HepG2 (cell line): Measurements from ENCODE around the gene DCLRE1C. TPM values are rescaled to one million over a fixed set of nuclear protein-coding genes. Genes with fewer than 3 reads are reported as not detected.

Experiments used
- BORCS8-MEF2B ChIP-seq: sonication (generic); formaldehyde crosslinking; IDR thresholded peaks from 2 replicates; pipeline ENCODE4 v1.8.0; 2022; ENCODE audit warnings: mild to moderate bottlenecking, missing genetic modification reagents
- EEA1 ChIP-seq: sonication (generic); formaldehyde crosslinking; IDR thresholded peaks from 2 replicates; pipeline ENCODE4 v1.5.1; 2020; ENCODE audit warnings: mild to moderate bottlenecking, missing genetic modification reagents, borderline replicate concordance
- FOXK1 ChIP-seq: sonication (generic); formaldehyde crosslinking; IDR thresholded peaks from 2 replicates; pipeline ENCODE4 v1.4.0; 2020; ENCODE audit warnings: low read depth, missing genetic modification reagents, borderline replicate concordance
- HOXA5 ChIP-seq: sonication (generic); formaldehyde crosslinking; IDR thresholded peaks from 2 replicates; pipeline ENCODE4 v1.4.0; 2020; ENCODE audit warnings: missing genetic modification reagents
- KAT8 ChIP-seq: IDR thresholded peaks from 2 replicates; pipeline ENCODE4 v1.6.1; 2016; ENCODE audit warnings: missing genetic modification reagents, missing compliant biosample characterization
- KLF16 ChIP-seq, 2 experiments: sonication (generic) in 1 of 2; formaldehyde crosslinking in 1 of 2; IDR thresholded peaks; 2 replicates each; pipeline versions ENCODE4 v1.6.1 to v1.8.0; 2016 to 2023; ENCODE audit warnings: missing genetic modification reagents in 2 of 2, missing compliant biosample characterization in 1 of 2
- MAZ ChIP-seq, 2 experiments: sonication (generic) in 1 of 2; formaldehyde crosslinking in 1 of 2; IDR thresholded peaks; 2 replicates each; pipeline versions ENCODE4 v1.5.0 to v1.6.1; 2012 to 2020; ENCODE audit warnings: low read depth in 2 of 2, mild to moderate bottlenecking in 2 of 2, borderline replicate concordance in 1 of 2, improper control_type of control experiment in 1 of 2, low read length in 1 of 2, missing genetic modification reagents in 1 of 2, moderate library complexity in 1 of 2
- MYC ChIP-seq: sonication (generic); formaldehyde crosslinking; IDR thresholded peaks from 2 replicates; pipeline ENCODE4 v1.9.0; 2021; ENCODE audit warnings: missing genetic modification reagents, borderline replicate concordance
- NFATC3 ChIP-seq: sonication (generic); formaldehyde crosslinking; IDR thresholded peaks from 2 replicates; pipeline ENCODE4 v1.5.1; 2020; ENCODE audit warnings: mild to moderate bottlenecking, missing genetic modification reagents
- PHF20 ChIP-seq: sonication (generic); formaldehyde crosslinking; IDR thresholded peaks from 2 replicates; pipeline ENCODE4 v1.5.0; 2020; ENCODE audit warnings: mild to moderate bottlenecking, missing genetic modification reagents
- POLR2A ChIP-seq, 2 experiments: IDR thresholded peaks; 2 replicates each; pipeline ENCODE4 v1.6.1; 2011; ENCODE audit warnings: low read depth in 2 of 2, low read length in 2 of 2, mild to moderate bottlenecking in 1 of 2, moderate library complexity in 1 of 2; ENCODE audit not compliant: insufficient read depth in 1 of 2
- SAP130 ChIP-seq: IDR thresholded peaks from 2 replicates; pipeline ENCODE4 v1.6.1; 2016; ENCODE audit warnings: low read depth
- ZC3H13 ChIP-seq: sonication (generic); formaldehyde crosslinking; IDR thresholded peaks from 2 replicates; pipeline ENCODE4 v1.8.1; 2023; ENCODE audit warnings: mild to moderate bottlenecking, missing genetic modification reagents, moderate library complexity
- ZFX ChIP-seq: sonication (generic); formaldehyde crosslinking; IDR thresholded peaks from 2 replicates; pipeline ENCODE4 v1.4.0; 2020; ENCODE audit warnings: mild to moderate bottlenecking, low read depth, missing genetic modification reagents, moderate library complexity
- ZNF333 ChIP-seq: sonication (generic); formaldehyde crosslinking; IDR thresholded peaks from 2 replicates; pipeline ENCODE4 v1.4.0; 2020; ENCODE audit warnings: mild to moderate bottlenecking, missing genetic modification reagents, borderline replicate concordance
- ZZZ3 ChIP-seq: sonication (generic); formaldehyde crosslinking; IDR thresholded peaks from 2 replicates; pipeline ENCODE4 v1.4.0; 2020; ENCODE audit warnings: missing genetic modification reagents, mild to moderate bottlenecking, borderline replicate concordance
- polyA plus RNA-seq, 8 experiments: library from polyadenylated mRNA; depleted of rRNA in 3 of 8; stranded (reverse) in 7 of 8; unstranded in 1 of 8; fragments of >200 nt; fragmentation: Illumina TruSeq in 4 of 8; extraction: Trizol in 4 of 8; gene quantifications; 2 replicates each; pipeline versions ENCODE4 v1.2.1 to v1.2.3, GENCODE V29; 2011 to 2016; ENCODE audit warnings: low read depth in 4 of 8, missing spikeins in 1 of 8, mixed read lengths in 1 of 8; ENCODE audit not compliant: insufficient read depth in 1 of 8
- total RNA-seq, 5 experiments: library from RNA; depleted of rRNA; stranded (reverse); fragments of >200 nt; fragmentation: Illumina TruSeq; extraction: Trizol; gene quantifications; 2 replicates each; pipeline ENCODE4 v1.2.3, GENCODE V29; 2016; ENCODE audit warnings: low read depth in 1 of 5
- TF ChIP-seq, protein P1 (sequence below): sonication (generic); formaldehyde crosslinking; IDR thresholded peaks from 2 replicates; pipeline ENCODE4 v1.5.0; 2020; ENCODE audit warnings: missing genetic modification reagents
- TF ChIP-seq, protein P2 (sequence below): IDR thresholded peaks from 2 replicates; pipeline ENCODE4 v1.6.1; 2016; ENCODE audit warnings: missing biosample characterization, missing genetic modification reagents, low read depth
- TF ChIP-seq, protein P3 (sequence below): sonication (generic); formaldehyde crosslinking; IDR thresholded peaks from 2 replicates; pipeline ENCODE4 v1.4.0; 2020; ENCODE audit warnings: missing genetic modification reagents
- TF ChIP-seq, protein P4 (sequence below): sonication (generic); formaldehyde crosslinking; IDR thresholded peaks from 2 replicates; pipeline ENCODE4 v1.4.0; 2020; ENCODE audit warnings: missing genetic modification reagents
- TF ChIP-seq, protein P5 (sequence below): sonication (generic); formaldehyde crosslinking; IDR thresholded peaks from 2 replicates; pipeline ENCODE4 v1.4.0; 2020; ENCODE audit warnings: missing genetic modification reagents; ENCODE audit errors: not compliant biosample characterization

The DCLRE1C gene
- total and polyA plus RNA-seq, 2 of the 13 experiments (the other 11 are each of a cell fraction or from before 2014, with no cell fraction given), result 3.0 to 10.3 TPM

DNA sequence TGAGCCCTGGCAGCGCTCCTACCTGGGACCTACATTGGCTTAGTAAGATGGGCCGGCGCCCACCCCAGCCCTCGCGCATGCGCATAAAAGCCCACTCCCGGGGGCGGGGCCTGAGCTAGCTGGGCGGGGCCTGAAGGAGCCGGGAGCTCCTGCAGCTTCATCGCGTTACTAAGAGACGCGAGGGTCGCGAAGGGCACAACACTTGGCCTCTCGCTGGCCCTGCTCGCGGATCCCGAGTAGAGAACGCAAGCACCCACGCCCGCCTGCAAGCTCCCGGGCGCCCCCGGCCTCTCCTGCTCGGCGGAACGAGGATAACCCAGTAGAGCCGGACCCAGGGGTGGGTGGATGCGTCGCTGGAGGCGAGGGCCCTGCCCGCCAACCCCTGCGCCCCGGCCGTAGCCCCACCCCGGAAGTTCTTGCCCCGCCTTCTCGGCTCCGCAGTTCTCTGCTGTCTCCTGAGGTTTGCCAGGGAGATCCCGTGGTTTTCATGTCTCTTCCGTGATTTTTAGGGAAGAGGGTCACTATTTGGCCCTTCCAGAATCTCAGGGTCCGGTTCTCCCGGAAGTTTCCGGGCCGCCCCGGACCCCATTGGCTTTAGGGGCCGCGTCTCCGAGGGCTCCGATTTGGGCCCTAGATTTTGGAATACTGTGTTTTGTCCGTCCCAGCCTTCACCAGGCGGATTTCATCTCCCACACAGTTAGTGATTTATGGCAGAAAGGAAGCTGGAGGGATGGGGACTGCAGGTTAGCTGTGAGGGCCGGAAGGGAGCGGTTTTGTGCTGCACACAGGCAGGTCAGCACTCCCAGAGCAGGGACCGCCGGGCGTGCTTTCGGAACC is 5.5 kb upstream of the DCLRE1C start, which contains the start of gene MEIG1 (continued):
- TF ChIP-seq, protein P1, sequence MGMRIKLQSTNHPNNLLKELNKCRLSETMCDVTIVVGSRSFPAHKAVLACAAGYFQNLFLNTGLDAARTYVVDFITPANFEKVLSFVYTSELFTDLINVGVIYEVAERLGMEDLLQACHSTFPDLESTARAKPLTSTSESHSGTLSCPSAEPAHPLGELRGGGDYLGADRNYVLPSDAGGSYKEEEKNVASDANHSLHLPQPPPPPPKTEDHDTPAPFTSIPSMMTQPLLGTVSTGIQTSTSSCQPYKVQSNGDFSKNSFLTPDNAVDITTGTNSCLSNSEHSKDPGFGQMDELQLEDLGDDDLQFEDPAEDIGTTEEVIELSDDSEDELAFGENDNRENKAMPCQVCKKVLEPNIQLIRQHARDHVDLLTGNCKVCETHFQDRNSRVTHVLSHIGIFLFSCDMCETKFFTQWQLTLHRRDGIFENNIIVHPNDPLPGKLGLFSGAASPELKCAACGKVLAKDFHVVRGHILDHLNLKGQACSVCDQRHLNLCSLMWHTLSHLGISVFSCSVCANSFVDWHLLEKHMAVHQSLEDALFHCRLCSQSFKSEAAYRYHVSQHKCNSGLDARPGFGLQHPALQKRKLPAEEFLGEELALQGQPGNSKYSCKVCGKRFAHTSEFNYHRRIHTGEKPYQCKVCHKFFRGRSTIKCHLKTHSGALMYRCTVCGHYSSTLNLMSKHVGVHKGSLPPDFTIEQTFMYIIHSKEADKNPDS (CRISPR knock-in tag), result 0 out of 2 replicates have a peak, but pooled peaks have one; percentile 23
- TF ChIP-seq ZZZ3 (CRISPR knock-in tag), result no peak
- TF ChIP-seq, protein P2, sequence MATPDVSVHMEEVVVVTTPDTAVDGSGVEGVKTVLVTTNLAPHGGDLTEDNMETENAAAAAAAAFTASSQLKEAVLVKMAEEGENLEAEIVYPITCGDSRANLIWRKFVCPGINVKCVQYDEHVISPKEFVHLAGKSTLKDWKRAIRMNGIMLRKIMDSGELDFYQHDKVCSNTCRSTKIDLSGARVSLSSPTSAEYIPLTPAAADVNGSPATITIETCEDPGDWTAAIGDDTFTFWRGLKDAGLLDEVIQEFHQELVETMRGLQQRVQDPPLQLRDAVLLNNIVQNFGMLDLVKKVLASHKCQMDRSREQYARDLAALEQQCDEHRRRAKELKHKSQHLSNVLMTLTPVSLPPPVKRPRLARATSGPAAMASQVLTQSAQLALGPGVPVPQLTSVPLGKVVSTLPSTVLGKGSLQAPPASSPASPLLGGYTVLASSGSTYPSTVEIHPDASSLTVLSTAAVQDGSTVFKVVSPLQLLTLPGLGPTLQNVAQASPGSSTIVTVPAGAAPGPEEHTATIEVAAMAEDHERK (CRISPR knock-in tag), result no peak
- TF ChIP-seq POLR2A (IDR thresholded peaks at IDR 0.05; ENCODE audit: insufficient read depth in 1 of 2, low read depth in 2 of 2, low read length in 2 of 2), result peak; percentile 51 to 72
- peak; percentile 82 for TF ChIP-seq SAP130 (CRISPR knock-in tag)
- TF ChIP-seq NFATC3 (CRISPR knock-in tag), result 0 out of 2 replicates have a peak, but pooled peaks have one; percentile 26
- peak; percentile 61; the same call in 1 of the 2 replicates for TF ChIP-seq EEA1 (CRISPR knock-in tag)
- no peak for TF ChIP-seq ZC3H13 (CRISPR knock-in tag)
- peak; percentile 30 for TF ChIP-seq HOXA5
- TF ChIP-seq, protein P3, sequence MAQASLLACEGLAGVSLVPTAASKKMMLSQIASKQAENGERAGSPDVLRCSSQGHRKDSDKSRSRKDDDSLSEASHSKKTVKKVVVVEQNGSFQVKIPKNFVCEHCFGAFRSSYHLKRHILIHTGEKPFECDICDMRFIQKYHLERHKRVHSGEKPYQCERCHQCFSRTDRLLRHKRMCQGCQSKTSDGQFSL (CRISPR knock-in tag), result 0 out of 2 replicates have a peak, but pooled peaks have one; percentile 22
- TF ChIP-seq PHF20 (CRISPR knock-in tag), result peak; percentile 71
- TF ChIP-seq KLF16 (CRISPR knock-in tag; IDR thresholded peaks at IDR 0.05), result peak in 1 of 2 experiments; percentile 24; a peak in 1 of 4 replicates
- TF ChIP-seq, protein P4, sequence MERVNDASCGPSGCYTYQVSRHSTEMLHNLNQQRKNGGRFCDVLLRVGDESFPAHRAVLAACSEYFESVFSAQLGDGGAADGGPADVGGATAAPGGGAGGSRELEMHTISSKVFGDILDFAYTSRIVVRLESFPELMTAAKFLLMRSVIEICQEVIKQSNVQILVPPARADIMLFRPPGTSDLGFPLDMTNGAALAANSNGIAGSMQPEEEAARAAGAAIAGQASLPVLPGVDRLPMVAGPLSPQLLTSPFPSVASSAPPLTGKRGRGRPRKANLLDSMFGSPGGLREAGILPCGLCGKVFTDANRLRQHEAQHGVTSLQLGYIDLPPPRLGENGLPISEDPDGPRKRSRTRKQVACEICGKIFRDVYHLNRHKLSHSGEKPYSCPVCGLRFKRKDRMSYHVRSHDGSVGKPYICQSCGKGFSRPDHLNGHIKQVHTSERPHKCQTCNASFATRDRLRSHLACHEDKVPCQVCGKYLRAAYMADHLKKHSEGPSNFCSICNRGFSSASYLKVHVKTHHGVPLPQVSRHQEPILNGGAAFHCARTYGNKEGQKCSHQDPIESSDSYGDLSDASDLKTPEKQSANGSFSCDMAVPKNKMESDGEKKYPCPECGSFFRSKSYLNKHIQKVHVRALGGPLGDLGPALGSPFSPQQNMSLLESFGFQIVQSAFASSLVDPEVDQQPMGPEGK, result 0 out of 2 replicates have a peak, but pooled peaks have one; percentile 5
- TF ChIP-seq ZFX (CRISPR knock-in tag), result peak; percentile 75
- no peak for TF ChIP-seq ZNF333 (CRISPR knock-in tag)
- peak; percentile 38; the same call in 1 of the 2 replicates for TF ChIP-seq MYC (CRISPR knock-in tag)
- TF ChIP-seq, protein P5, sequence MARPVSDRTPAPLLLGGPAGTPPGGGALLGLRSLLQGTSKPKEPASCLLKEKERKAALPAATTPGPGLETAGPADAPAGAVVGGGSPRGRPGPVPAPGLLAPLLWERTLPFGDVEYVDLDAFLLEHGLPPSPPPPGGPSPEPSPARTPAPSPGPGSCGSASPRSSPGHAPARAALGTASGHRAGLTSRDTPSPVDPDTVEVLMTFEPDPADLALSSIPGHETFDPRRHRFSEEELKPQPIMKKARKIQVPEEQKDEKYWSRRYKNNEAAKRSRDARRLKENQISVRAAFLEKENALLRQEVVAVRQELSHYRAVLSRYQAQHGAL (CRISPR knock-in tag), result no peak
- peak; percentile 48; the same call in 1 of the 2 replicates for TF ChIP-seq BORCS8-MEF2B
- TF ChIP-seq FOXK1 (CRISPR knock-in tag), result peak; percentile 25; the same call in 1 of the 2 replicates
- TF ChIP-seq MAZ (IDR thresholded peaks at IDR 0.05; ENCODE audit: borderline replicate concordance, low read depth, low read length), result peak; percentile 43; the same call in 1 of the 2 replicates
- no peak; the same call in 1 of the 2 replicates for TF ChIP-seq MAZ (CRISPR knock-in tag; IDR thresholded peaks at IDR 0.05; ENCODE audit: low read depth)
- TF ChIP-seq KAT8 (CRISPR knock-in tag), result peak; percentile 80; the same call in 1 of the 2 replicates
